HCT116 (cell line): Measurements from ENCODE around the gene KIAA0232. TPM values are rescaled to one million over a fixed set of nuclear protein-coding genes. Genes with fewer than 3 reads are reported as not detected.
"Not testable (repeated sequence)": the region's sequence is repeated elsewhere in the genome, so short reads cannot be mapped to it uniquely, and the experiment has no call there.

Experiments used
- ATAC-seq: fragments of 200-7000 bp; cut with Tn5 transposase; 2 replicates; pipeline ENCODE4 v1.9.1; 2020; ENCODE audit warnings: mild to moderate bottlenecking, moderate library complexity
- BruUV-seq: library from RNA; stranded (reverse); fragments of 400-500 nt; replicated peaks from 2 replicates; lab custom pipeline; 2021; lab: Mats Ljungman, UMichigan
- CTCF ChIA-PET: fragments of 300-600 bp; sonication (Branson Sonifier 250); formaldehyde crosslinking; loops from one replicate; lab custom pipeline; 2021; ENCODE audit warnings: antibody characterized with exemption; lab: Charles Lee
- POLR2A ChIA-PET: fragments of 300-600, 350-600 bp; sonication (Branson Sonifier 250); formaldehyde crosslinking; loops from one replicate; lab custom pipeline; 2021; ENCODE audit warnings: antibody characterized with exemption; lab: Charles Lee
- RAD21 ChIA-PET, 2 experiments: fragments of 300-600 bp; sonication (Branson Sonifier 250); formaldehyde crosslinking; loops; one replicate each; lab custom pipeline; 2023; ENCODE audit warnings: low total read pairs in 2 of 2; ENCODE audit not compliant: uncharacterized antibody in 2 of 2, unreplicated experiment in 2 of 2, low non-redundant PET in 1 of 2; lab: Charles Lee
- DNase-seq: peaks from one replicate; pipeline ENCODE4 v3.0.0-alpha.2; 2010; ENCODE audit warnings: low read depth, low spot score
- H2AFZ ChIP-seq: fragments of 200-600 bp; shearing (Covaris generic), sonication (generic); 2 replicates; pipeline ENCODE4 v1.6.1; 2017; ENCODE audit warnings: low read depth, mixed run types, mixed read lengths, antibody characterized with exemption, low read length; ENCODE audit not compliant: poor library complexity, severe bottlenecking
- H3K27ac ChIP-seq: 2 replicates; pipeline ENCODE4 v1.5.1; 2012; ENCODE audit warnings: low read depth, low read length
- H3K27me3 ChIP-seq: fragments of 200-600 bp; sonication (generic); 2 replicates; pipeline ENCODE4 v1.6.1; 2016; ENCODE audit warnings: mixed run types, low read length, mixed read lengths; ENCODE audit not compliant: insufficient read depth
- H3K36me3 ChIP-seq, 2 experiments: fragments of 200-500 bp in 1 of 2; fragments of 200-600 bp in 1 of 2; sonication (Bioruptor generic) in 1 of 2; sonication (generic) in 1 of 2; 2 replicates each; pipeline versions ENCODE4 v1.5.1 to v1.6.1; 2014 to 2016; ENCODE audit warnings: low read length in 2 of 2, inconsistent platforms in 1 of 2, mixed read lengths in 1 of 2, mixed run types in 1 of 2; ENCODE audit not compliant: insufficient read depth in 2 of 2, control insufficient read depth in 1 of 2
- H3K4me1 ChIP-seq, 2 experiments: fragments of 200-600 bp in 1 of 2; sonication (generic) in 1 of 2; 2 replicates each; pipeline versions ENCODE4 v1.5.1 to v1.6.1; 2012 to 2017; ENCODE audit warnings: low read length in 2 of 2, inconsistent platforms in 1 of 2, mild to moderate bottlenecking in 1 of 2, mixed read lengths in 1 of 2, mixed run types in 1 of 2, moderate library complexity in 1 of 2; ENCODE audit not compliant: insufficient read depth in 2 of 2, control insufficient read depth in 1 of 2
- H3K4me2 ChIP-seq: fragments of 200-600 bp; sonication (generic); 2 replicates; pipeline ENCODE4 v1.6.1; 2017; ENCODE audit warnings: mixed run types, low read length, mixed read lengths
- H3K4me3 ChIP-seq, 2 experiments: fragments of 200-600 bp in 1 of 2; sonication (generic) in 1 of 2; replicated peaks in 1 of 2; 2 replicates each; pipeline ENCODE4 v1.5.1; 2011 to 2016; ENCODE audit warnings: low read length in 2 of 2, control low read depth in 1 of 2, low read depth in 1 of 2, mild to moderate bottlenecking in 1 of 2, mixed read lengths in 1 of 2, mixed run types in 1 of 2
- H3K79me2 ChIP-seq: fragments of 200-600 bp; sonication (generic); 2 replicates; pipeline ENCODE4 v1.6.1; 2017; ENCODE audit warnings: mild to moderate bottlenecking, mixed run types, low read length, moderate library complexity, mixed read lengths; ENCODE audit not compliant: insufficient read depth
- H3K9ac ChIP-seq: fragments of 200-600 bp; sonication (generic); 2 replicates; pipeline ENCODE4 v1.6.1; 2016; ENCODE audit warnings: low read length, mixed read lengths
- H3K9me2 ChIP-seq: fragments of 200-600 bp; sonication (generic), shearing (Covaris generic); 2 replicates; pipeline ENCODE4 v1.6.1; 2017; ENCODE audit warnings: mixed run types, mild to moderate bottlenecking, moderate library complexity; ENCODE audit not compliant: insufficient read depth
- H3K9me3 ChIP-seq, 2 experiments: fragments of 200-500 bp in 1 of 2; fragments of 200-600 bp in 1 of 2; sonication (Bioruptor generic) in 1 of 2; sonication (generic) in 1 of 2; 2 replicates each; pipeline ENCODE4 v1.6.1; 2014 to 2017; ENCODE audit warnings: low read length in 2 of 2, mixed read lengths in 2 of 2, inconsistent platforms in 1 of 2, low read depth in 1 of 2, mild to moderate bottlenecking in 1 of 2, mixed run types in 1 of 2, moderate library complexity in 1 of 2; ENCODE audit not compliant: control insufficient read depth in 1 of 2, insufficient read depth in 1 of 2
- H4K20me1 ChIP-seq: fragments of 200-600 bp; sonication (generic), shearing (Covaris generic); 2 replicates; pipeline ENCODE4 v1.6.1; 2017; ENCODE audit warnings: mixed run types, mild to moderate bottlenecking, moderate library complexity; ENCODE audit not compliant: insufficient read depth
- FOSL1 ChIP-seq: IDR thresholded peaks from 2 replicates; pipeline ENCODE4 v1.6.1; 2012; ENCODE audit warnings: low read depth
- POLR2A ChIP-seq: IDR thresholded peaks from 2 replicates; pipeline ENCODE4 v1.7.0; 2011; ENCODE audit warnings: borderline replicate concordance; ENCODE audit not compliant: insufficient read depth, insufficient read length; ENCODE audit errors: extremely low read depth
- SP1 ChIP-seq: IDR thresholded peaks from 2 replicates; pipeline ENCODE4 v1.6.1; 2012; ENCODE audit warnings: low read depth
- SRF ChIP-seq: IDR thresholded peaks from 2 replicates; pipeline ENCODE4 v1.6.1; 2012; ENCODE audit warnings: low read depth
- ZBTB33 ChIP-seq: IDR thresholded peaks from 2 replicates; pipeline ENCODE4 v1.6.1; 2011; ENCODE audit warnings: mild to moderate bottlenecking, low read length, moderate library complexity; ENCODE audit not compliant: insufficient replicate concordance; ENCODE audit errors: extremely low read depth
- intact Hi-C: fragments of 100-400 bp; cut with micrococcal nuclease; formaldehyde crosslinking; loops from 2 replicates; pipeline ENCODE4 v1.10.0; 2022
- total RNA-seq: library from RNA; stranded (reverse); gene quantifications from one replicate; pipeline ENCODE4 v1.2.1, GENCODE V29; 2021; ENCODE audit not compliant: unreplicated experiment
- TF ChIP-seq, protein P1 (sequence below): IDR thresholded peaks from 2 replicates; pipeline ENCODE4 v1.6.1; 2012

KIAA0232 gene
- total RNA-seq, 1 experiment from 2014 or later = 18.1 TPM

DNA sequence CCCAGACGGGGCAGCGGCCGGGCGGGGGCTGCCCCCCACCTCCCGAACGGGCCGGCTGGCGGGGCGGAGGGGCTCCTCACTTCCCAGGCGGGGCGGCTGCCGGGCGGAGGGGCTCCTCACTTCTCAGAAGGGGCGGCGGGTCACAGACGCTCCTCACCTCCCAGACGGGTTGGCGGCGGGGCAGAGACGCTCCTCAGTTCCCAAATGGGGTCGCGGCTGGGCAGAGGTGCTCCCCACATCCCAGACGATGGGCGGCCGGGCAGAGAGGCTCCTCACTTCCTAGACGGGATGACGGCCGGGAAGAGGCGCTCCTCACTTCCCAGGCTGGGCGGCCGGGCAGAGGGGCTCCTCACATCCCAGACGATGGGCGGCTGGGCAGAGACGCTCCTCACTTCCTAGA is 54.6 kb downstream of the KIAA0232 start:
- DNase-seq, H3K9me2 ChIP-seq, H3K4me2 ChIP-seq, BruUV-seq, H3K27me3 ChIP-seq, H4K20me1 ChIP-seq, H2AFZ ChIP-seq, H3K9ac ChIP-seq, H3K4me3 ChIP-seq, CTCF ChIA-PET, intact Hi-C loops, RAD21 ChIA-PET, H3K27ac ChIP-seq, H3K79me2 ChIP-seq, POLR2A ChIA-PET, H3K4me1 ChIP-seq, ATAC-seq, H3K36me3 ChIP-seq, H3K9me3 ChIP-seq: not testable (repeated sequence)

GRCh38 chr4:6839579-6839978 is 57.1 kb downstream of the KIAA0232 start:
- H3K36me3 ChIP-seq = peaks cover under 1 to 3% of the 10 kb centered on the region in 2 experiments; a peak in 1 of 4 replicates
- no peaks in the 10 kb centered on the region for H3K27me3 ChIP-seq
- DNase-seq (no peak), ATAC-seq (no peak)
- ChIA-PET CTCF (no interaction called here), POLR2A (no interaction called here), RAD21 (no interaction called here)
- peaks cover 6 to 9% of the 10 kb centered on the region in 2 experiments; a peak in 3 of 4 replicates for H3K4me1 ChIP-seq
- H3K9ac ChIP-seq = no peak overlapping the region
- no peak overlapping the region for H3K27ac ChIP-seq
- BruUV-seq = no TSS peak
- no peak overlapping the region for H2AFZ ChIP-seq
- intact Hi-C loops = no loop called here
- H3K79me2 ChIP-seq = peaks cover 5% of the 10 kb centered on the region; the same call in 1 of the 2 replicates
- no peaks in the 10 kb centered on the region for H3K9me2 ChIP-seq
- H3K9me3 ChIP-seq = no peaks in the 10 kb centered on the region
- no peak for TF ChIP-seq SRF
- TF ChIP-seq, protein P1, sequence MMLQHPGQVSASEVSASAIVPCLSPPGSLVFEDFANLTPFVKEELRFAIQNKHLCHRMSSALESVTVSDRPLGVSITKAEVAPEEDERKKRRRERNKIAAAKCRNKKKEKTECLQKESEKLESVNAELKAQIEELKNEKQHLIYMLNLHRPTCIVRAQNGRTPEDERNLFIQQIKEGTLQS = no peak
- no peak for TF ChIP-seq SP1
- no peak for TF ChIP-seq ZBTB33
- TF ChIP-seq FOSL1 = no peak
- no peak for TF ChIP-seq POLR2A
- no peak overlapping the region for H3K4me3 ChIP-seq
- H4K20me1 ChIP-seq = no peaks in the 10 kb centered on the region
- no peak overlapping the region for H3K4me2 ChIP-seq
